GM19372 (cell line): ENCODE results near the gene EXPH5.

Experiments
- ATAC-seq: cut with Tn5 transposase; IDR thresholded peaks from one replicate; pipeline ENCODE4 v1.9.1; 2021; ENCODE audit warnings: mild to moderate bottlenecking, low read depth, moderate library complexity; ENCODE audit not compliant: unreplicated experiment

The EXPH5 gene

DNA sequence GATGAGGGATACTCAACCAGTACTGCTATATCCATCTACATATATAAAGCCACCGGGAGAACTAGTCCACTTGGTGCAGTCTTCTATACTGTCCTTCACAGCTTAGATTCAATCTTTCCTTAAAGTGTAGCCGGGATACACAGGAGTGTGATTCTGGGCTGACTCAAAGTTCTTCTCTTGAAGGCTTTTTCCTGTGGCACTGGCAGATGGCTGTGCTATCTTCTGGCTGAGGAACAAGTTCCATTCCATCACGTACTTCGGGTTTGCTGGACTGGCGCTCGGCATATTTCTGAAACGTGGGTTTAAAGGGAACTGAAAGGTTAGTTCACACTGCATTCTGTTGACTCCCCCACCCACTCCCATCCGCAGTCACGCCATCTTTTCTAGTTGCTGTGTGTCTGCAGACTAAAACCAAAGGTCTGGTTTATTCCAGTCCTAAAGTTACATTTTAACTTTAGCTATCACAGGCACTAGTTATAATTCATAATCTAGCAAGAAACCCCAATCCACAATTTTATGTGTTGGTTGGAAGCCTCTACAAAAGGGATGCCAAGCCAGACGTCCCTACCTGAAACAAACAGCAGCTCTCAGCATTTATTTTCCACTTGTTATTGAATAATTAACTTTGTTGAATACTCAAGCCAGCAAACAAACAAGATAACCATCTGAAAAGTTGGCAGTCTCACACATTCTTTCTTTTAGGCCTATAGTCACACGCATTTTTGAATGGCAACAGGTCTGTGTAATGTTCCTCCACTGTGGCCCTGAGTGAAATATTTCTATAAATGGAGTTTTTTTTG is 118.7 kb downstream of the EXPH5 start:
- no peak for ATAC-seq

DNA sequence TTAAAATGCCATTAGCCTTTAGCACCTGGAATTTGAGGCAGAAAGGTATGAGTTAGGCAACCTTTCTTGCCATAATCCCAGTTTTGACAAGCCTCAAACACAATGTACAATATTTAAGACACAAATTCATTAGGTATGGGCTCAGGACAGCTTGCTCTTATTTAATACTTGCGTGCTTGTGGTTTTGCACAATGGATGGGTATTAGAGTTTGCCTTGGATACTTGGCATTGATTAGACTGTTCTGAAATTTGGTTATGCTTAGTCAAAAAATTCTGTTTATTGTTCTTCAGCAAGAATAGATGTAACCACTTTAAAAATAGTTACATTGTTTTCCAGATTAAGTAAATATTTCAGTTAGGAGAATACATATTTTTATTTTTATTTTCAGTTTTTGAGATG is 120.9 kb downstream of the EXPH5 start:
- ATAC-seq, result no peak

DNA sequence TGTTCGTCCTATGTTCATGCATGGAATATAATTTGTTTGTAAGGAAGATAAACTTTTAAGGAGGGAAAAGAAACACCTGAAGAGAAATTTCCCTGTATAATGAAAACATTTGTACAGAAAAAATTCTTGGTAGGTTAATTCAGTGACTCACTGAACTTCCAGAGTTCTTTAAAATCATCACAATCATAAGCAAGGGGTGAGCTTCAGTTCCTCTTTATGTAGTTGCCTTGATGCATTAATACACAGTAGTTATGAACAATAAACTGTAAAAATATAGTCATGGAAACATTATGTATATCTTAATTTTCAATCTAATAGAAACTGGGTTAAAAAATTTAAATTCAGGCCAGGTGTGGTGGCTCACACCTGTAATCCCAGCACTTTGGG is 125.1 kb downstream of the EXPH5 start:
- ATAC-seq, result no peak

DNA sequence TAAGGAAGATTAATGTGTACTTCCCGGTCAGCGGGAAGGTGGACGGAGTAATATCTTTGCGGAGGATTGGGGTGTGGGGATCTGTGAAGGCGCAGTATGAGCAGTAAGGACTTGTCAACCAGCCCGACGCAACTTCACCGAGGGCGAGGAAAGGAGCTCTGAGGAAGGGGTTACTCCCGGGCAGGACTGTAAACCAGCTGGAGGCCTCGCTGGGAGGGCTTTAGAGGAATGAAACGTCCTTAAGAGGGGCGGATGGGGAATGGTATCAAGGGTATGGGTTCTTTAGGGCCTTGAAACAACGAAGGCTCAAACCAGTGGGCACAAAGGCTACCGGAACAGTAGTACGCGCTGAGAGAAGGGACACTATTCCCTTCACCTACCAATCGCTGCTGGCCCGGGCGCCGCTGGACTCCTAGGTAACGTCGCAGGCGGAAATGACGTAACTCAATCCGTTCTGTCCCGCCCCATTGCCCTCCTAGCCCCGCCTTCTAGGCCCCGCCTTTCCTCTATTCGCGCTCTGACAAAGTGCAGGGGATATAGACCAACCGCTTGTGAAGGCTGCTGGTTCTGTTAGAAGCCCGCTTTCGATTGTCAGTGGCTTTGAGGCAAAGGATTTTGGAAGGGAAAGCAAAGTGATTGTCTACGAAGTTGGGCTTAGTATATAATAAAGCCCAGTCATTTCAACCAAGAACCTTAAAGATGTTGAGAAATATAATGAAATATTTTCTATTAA is 126.3 kb downstream of the EXPH5 start, which contains the start of gene C11orf65:
TSS of gene C11orf65 (minus strand) at position 439 of the 733 bp plus-strand sequence. CDS start 5,970 bp downstream, outside the sequence.
- ATAC-seq, result peak; percentile 99

DNA sequence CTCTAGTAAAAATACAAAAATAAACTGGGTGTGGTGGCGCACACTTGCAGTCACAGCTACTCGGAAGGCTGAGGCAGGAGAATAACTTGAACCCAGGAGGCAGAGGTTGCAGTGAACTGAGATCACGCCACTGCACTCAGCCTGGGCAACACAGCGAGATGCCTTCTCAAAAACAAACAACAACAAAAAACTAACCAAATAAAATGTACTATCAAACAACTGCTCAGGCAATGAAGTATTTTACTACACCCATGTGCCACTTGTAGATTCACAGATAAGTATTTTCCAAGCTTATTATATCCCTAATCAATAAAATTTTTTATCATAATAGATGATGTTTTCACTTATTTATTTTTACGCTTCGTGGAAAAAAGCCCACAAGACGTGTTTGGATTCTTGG is 127.2 kb downstream of the EXPH5 start:
- no peak for ATAC-seq
